ENCODE measurements around the gene COL27A1.

COL27A1 gene

GRCh38 chr9:114350636-114351401, 195.5 kb downstream of the COL27A1 start:
- Histone ChIP-seq H4K20me1 (ENCODE audit: insufficient read depth, low read length) (no peaks in the 10 kb centered on the region), H3K9me2 (ENCODE audit: low read depth, low read length) (no peaks in the 10 kb centered on the region), H3K36me3 (ENCODE audit: insufficient read depth, low read length) (peaks cover 89% of the 10 kb centered on the region), H3K27me3 (ENCODE audit: insufficient read depth, low read length) (no peaks in the 10 kb centered on the region), H3F3A (ENCODE audit: insufficient read depth, low read length) (no peaks in the 10 kb centered on the region), H2AFZ (ENCODE audit: low read length) (no peak overlapping the region), H3K27ac (ENCODE audit: low read depth, low read length, poor library complexity, severe bottlenecking) (peak overlapping the region; percentile 30), H3K9me3 (ENCODE audit: low read length) (no peaks in the 10 kb centered on the region), H3K79me2 (ENCODE audit: insufficient read depth, low read length) (no peaks in the 10 kb centered on the region), H3K9ac (ENCODE audit: low read length) (no peak overlapping the region), H3K4me3 (ENCODE audit: low read depth, low read length, poor library complexity, severe bottlenecking) (no peak overlapping the region), H3K4me1 (ENCODE audit: insufficient read depth, low read length, severe bottlenecking) (peaks cover 19% of the 10 kb centered on the region), H3K4me2 (ENCODE audit: low read length) (no peak overlapping the region)
- TF ChIP-seq EZH2 (IDR thresholded peaks at IDR 0.05; ENCODE audit: borderline replicate concordance, low read length): no peak
- TF ChIP-seq CTCF (IDR thresholded peaks at IDR 0.05; ENCODE audit: low read length): no peak

GRCh38 chr9:114351932-114352331, 196.6 kb downstream of the COL27A1 start:
- Histone ChIP-seq H3K79me2 (ENCODE audit: insufficient read depth, low read length) (no peaks in the 10 kb centered on the region), H2AFZ (ENCODE audit: low read length) (no peak overlapping the region), H3K9me3 (ENCODE audit: low read length) (no peaks in the 10 kb centered on the region), H3K36me3 (ENCODE audit: insufficient read depth, low read length) (peaks cover 89% of the 10 kb centered on the region), H3K4me2 (ENCODE audit: low read length) (no peak overlapping the region), H4K20me1 (ENCODE audit: insufficient read depth, low read length) (no peaks in the 10 kb centered on the region), H3K27me3 (ENCODE audit: insufficient read depth, low read length) (no peaks in the 10 kb centered on the region), H3K4me1 (ENCODE audit: insufficient read depth, low read length, severe bottlenecking) (peaks cover 19% of the 10 kb centered on the region), H3F3A (ENCODE audit: insufficient read depth, low read length) (no peaks in the 10 kb centered on the region), H3K9me2 (ENCODE audit: low read depth, low read length) (no peaks in the 10 kb centered on the region), H3K27ac (ENCODE audit: low read depth, low read length, poor library complexity, severe bottlenecking) (no peak overlapping the region), H3K4me3 (ENCODE audit: low read depth, low read length, poor library complexity, severe bottlenecking) (no peak overlapping the region), H3K9ac (ENCODE audit: low read length) (no peak overlapping the region)
- TF ChIP-seq CTCF (IDR thresholded peaks at IDR 0.05; ENCODE audit: low read length) (no peak), EZH2 (IDR thresholded peaks at IDR 0.05; ENCODE audit: borderline replicate concordance, low read length) (no peak)

- Histone ChIP-seq H4K20me1 (ENCODE audit: insufficient read depth, low read length) (no peaks in the 10 kb centered on the region), H3F3A (ENCODE audit: insufficient read depth, low read length) (no peaks in the 10 kb centered on the region), H3K9me3 (ENCODE audit: low read length) (no peaks in the 10 kb centered on the region), H3K9me2 (ENCODE audit: low read depth, low read length) (no peaks in the 10 kb centered on the region), H3K27ac (ENCODE audit: low read depth, low read length, poor library complexity, severe bottlenecking) (no peak overlapping the region), H3K36me3 (ENCODE audit: insufficient read depth, low read length) (peaks cover 93% of the 10 kb centered on the region), H2AFZ (ENCODE audit: low read length) (no peak overlapping the region), H3K4me1 (ENCODE audit: insufficient read depth, low read length, severe bottlenecking) (no peaks in the 10 kb centered on the region), H3K4me3 (ENCODE audit: low read depth, low read length, poor library complexity, severe bottlenecking) (no peak overlapping the region), H3K9ac (ENCODE audit: low read length) (no peak overlapping the region), H3K4me2 (ENCODE audit: low read length) (no peak overlapping the region), H3K79me2 (ENCODE audit: insufficient read depth, low read length) (no peaks in the 10 kb centered on the region), H3K27me3 (ENCODE audit: insufficient read depth, low read length) (no peaks in the 10 kb centered on the region)
- TF ChIP-seq CTCF (IDR thresholded peaks at IDR 0.05; ENCODE audit: low read length) (no peak), EZH2 (IDR thresholded peaks at IDR 0.05; ENCODE audit: borderline replicate concordance, low read length) (no peak)
Observed at GRCh38 chr9:114355821-114356220, 200.5 kb downstream of the COL27A1 start.

All from OCI-LY1 (cell line).